C4-2B (cell line): ENCODE results near the gene FKBP5.

Experiments
- H3K27ac ChIP-seq: fragments of 450-650 bp; 2 replicates; pipeline ENCODE4 v1.5.1; 2017
- CTCF ChIP-seq: fragments of 450-650 bp; conservative IDR thresholded peaks from 2 replicates; pipeline ENCODE4 v1.5.1; 2017; ENCODE audit warnings: mild to moderate bottlenecking
- ZFX ChIP-seq: fragments of 450-650 bp; IDR thresholded peaks from 2 replicates; pipeline ENCODE4 v1.6.1; 2017

FKBP5 gene

GRCh38 chr6:35686873-35687555 is 1.7 kb downstream of the FKBP5 start:
- no peak overlapping the region; the same call in 1 of the 2 replicates for H3K27ac ChIP-seq

GRCh38 chr6:35686436-35686835 is 2.3 kb downstream of the FKBP5 start:
- no peak for TF ChIP-seq ZFX
- no peak for TF ChIP-seq CTCF
- H3K27ac ChIP-seq: no peak overlapping the region

More at GRCh38 chr6:35686873-35687555, 1.7 kb downstream of the FKBP5 start:
- TF ChIP-seq ZFX: no peak
- TF ChIP-seq CTCF: no peak

- TF ChIP-seq CTCF (no peak), ZFX (no peak)
- no peak overlapping the region for H3K27ac ChIP-seq
Measured at GRCh38 chr6:35683267-35683666, 5.4 kb downstream of the FKBP5 start.

GRCh38 chr6:35681298-35681697 is 7.4 kb downstream of the FKBP5 start:
- H3K27ac ChIP-seq: no peak overlapping the region
- TF ChIP-seq CTCF (no peak), ZFX (no peak)

GRCh38 chr6:35679399-35679798 is 9.3 kb downstream of the FKBP5 start:
- no peak overlapping the region for H3K27ac ChIP-seq
- TF ChIP-seq ZFX: no peak

GRCh38 chr6:35678814-35679213 is 9.9 kb downstream of the FKBP5 start:
- TF ChIP-seq CTCF (no peak), ZFX (no peak)
- H3K27ac ChIP-seq: no peak overlapping the region

GRCh38 chr6:35678021-35678654 is 10.6 kb downstream of the FKBP5 start:
- no peak overlapping the region for H3K27ac ChIP-seq
- TF ChIP-seq ZFX (no peak), CTCF (no peak)

- no peak for TF ChIP-seq ZFX
- no peak for TF ChIP-seq CTCF
Measured at GRCh38 chr6:35677456-35677855, 11.3 kb downstream of the FKBP5 start.

More at GRCh38 chr6:35677456-35677855, 11.3 kb downstream of the FKBP5 start:
- no peak overlapping the region for H3K27ac ChIP-seq
